OCI-LY1 (cell line): ENCODE data around the gene NCF4.

ENCODE experiments used
- H2AFZ ChIP-seq: fragments of 200-600 bp; sonication (generic), shearing (Covaris generic); 2 replicates; pipeline ENCODE4 v1.6.0; 2014; ENCODE audit warnings: antibody characterized with exemption, mild to moderate bottlenecking, low read length
- H3F3A ChIP-seq: fragments of 200-600 bp; sonication (generic), shearing (Covaris generic); 2 replicates; pipeline ENCODE4 v1.6.0; 2014; ENCODE audit warnings: mild to moderate bottlenecking, antibody characterized with exemption, low read length, moderate library complexity; ENCODE audit not compliant: insufficient read depth
- H3K27ac ChIP-seq: fragments of 200-600 bp; sonication (generic); 2 replicates; pipeline ENCODE4 v1.5.1; 2014; ENCODE audit warnings: low read length, mixed run types, mild to moderate bottlenecking, low read depth; ENCODE audit not compliant: poor library complexity, severe bottlenecking
- H3K27me3 ChIP-seq: fragments of 200-600 bp; sonication (generic); 2 replicates; pipeline ENCODE4 v1.6.0; 2014; ENCODE audit warnings: antibody characterized with exemption, mild to moderate bottlenecking, low read length, moderate library complexity; ENCODE audit not compliant: insufficient read depth
- H3K36me3 ChIP-seq: fragments of 200-600 bp; sonication (generic); 2 replicates; pipeline ENCODE4 v1.6.1; 2014; ENCODE audit warnings: mild to moderate bottlenecking, antibody characterized with exemption, low read length, moderate library complexity, mixed read lengths; ENCODE audit not compliant: insufficient read depth
- H3K4me1 ChIP-seq: fragments of 200-600 bp; sonication (generic); 2 replicates; pipeline ENCODE4 v1.5.1; 2014; ENCODE audit warnings: mild to moderate bottlenecking, low read length, moderate library complexity; ENCODE audit not compliant: insufficient read depth, severe bottlenecking
- H3K4me2 ChIP-seq: fragments of 200-600 bp; sonication (generic), shearing (Covaris generic); 2 replicates; pipeline ENCODE4 v1.6.1; 2014; ENCODE audit warnings: low read length
- H3K4me3 ChIP-seq: fragments of 200-600 bp; sonication (generic); 2 replicates; pipeline ENCODE4 v1.5.1; 2014; ENCODE audit warnings: low read length, low read depth, mild to moderate bottlenecking, mixed read lengths; ENCODE audit not compliant: poor library complexity, severe bottlenecking
- H3K79me2 ChIP-seq: fragments of 200-600 bp; shearing (Covaris generic); 2 replicates; pipeline ENCODE4 v1.6.1; 2016; ENCODE audit warnings: mixed run types, low read length, mixed read lengths; ENCODE audit not compliant: insufficient read depth
- H3K9ac ChIP-seq: fragments of 200-600 bp; sonication (generic), shearing (Covaris generic); 2 replicates; pipeline ENCODE4 v1.6.1; 2014; ENCODE audit warnings: mild to moderate bottlenecking, low read length, mixed read lengths
- H3K9me2 ChIP-seq: fragments of 200-600 bp; sonication (generic), shearing (Covaris generic); 2 replicates; pipeline ENCODE4 v1.6.1; 2014; ENCODE audit warnings: low read depth, mild to moderate bottlenecking, low read length, mixed read lengths
- H3K9me3 ChIP-seq: fragments of 200-600 bp; shearing (Covaris generic); 2 replicates; pipeline ENCODE4 v1.6.1; 2014; ENCODE audit warnings: low read length, mixed read lengths
- H4K20me1 ChIP-seq: fragments of 200-600 bp; sonication (generic), shearing (Covaris generic); 2 replicates; pipeline ENCODE4 v1.6.0; 2016; ENCODE audit warnings: mild to moderate bottlenecking, low read length; ENCODE audit not compliant: insufficient read depth
- CTCF ChIP-seq: fragments of 200-600 bp; sonication (generic), shearing (Covaris generic); IDR thresholded peaks from 2 replicates; pipeline ENCODE4 v1.5.1; 2017; ENCODE audit warnings: mild to moderate bottlenecking, antibody characterized with exemption, low read length, moderate library complexity, mixed read lengths
- EZH2 ChIP-seq: fragments of 200-600 bp; sonication (generic), shearing (Covaris generic); IDR thresholded peaks from 2 replicates; pipeline ENCODE4 v1.8.0; 2017; ENCODE audit warnings: borderline replicate concordance, mixed run types, mild to moderate bottlenecking, antibody characterized with exemption, low read length, moderate library complexity, mixed read lengths

The NCF4 gene

GRCh38 chr22:36922711-36923110 lies 61.9 kb downstream of the NCF4 start:
- Histone ChIP-seq H3K9me3 (no peaks in the 10 kb centered on the region), H3F3A (no peaks in the 10 kb centered on the region), H3K36me3 (no peaks in the 10 kb centered on the region), H3K4me1 (no peaks in the 10 kb centered on the region), H3K9me2 (no peaks in the 10 kb centered on the region), H3K27me3 (0 out of 2 replicates have a peak, but pooled peaks cover 5% of the 10 kb centered on the region), H3K4me3 (no peak overlapping the region), H4K20me1 (no peaks in the 10 kb centered on the region), H3K27ac (no peak overlapping the region), H2AFZ (no peak overlapping the region), H3K4me2 (no peak overlapping the region), H3K9ac (no peak overlapping the region), H3K79me2 (no peaks in the 10 kb centered on the region)
- TF ChIP-seq CTCF (no peak), EZH2 (no peak)

GRCh38 chr22:36923131-36923788 lies 62.5 kb downstream of the NCF4 start:
- Histone ChIP-seq H3K79me2 (no peaks in the 10 kb centered on the region), H3K9me2 (no peaks in the 10 kb centered on the region)
- TF ChIP-seq EZH2 (no peak), CTCF (no peak)

GRCh38 chr22:36924151-36924698 lies 63.4 kb downstream of the NCF4 start:
- Histone ChIP-seq H3K9ac (no peak overlapping the region), H3K36me3 (no peaks in the 10 kb centered on the region), H3K27ac (no peak overlapping the region), H3K9me3 (no peaks in the 10 kb centered on the region), H3K9me2 (no peaks in the 10 kb centered on the region), H3K4me1 (no peaks in the 10 kb centered on the region), H2AFZ (no peak overlapping the region), H3K4me3 (no peak overlapping the region), H3F3A (no peaks in the 10 kb centered on the region), H3K79me2 (no peaks in the 10 kb centered on the region), H4K20me1 (no peaks in the 10 kb centered on the region), H3K27me3 (0 out of 2 replicates have a peak, but pooled peaks cover 9% of the 10 kb centered on the region), H3K4me2 (no peak overlapping the region)
- TF ChIP-seq CTCF (no peak), EZH2 (no peak)

More at GRCh38 chr22:36923131-36923788, 62.5 kb downstream of the NCF4 start:
- H4K20me1 ChIP-seq, result no peaks in the 10 kb centered on the region
- no peaks in the 10 kb centered on the region for H3K36me3 ChIP-seq
- 0 out of 2 replicates have a peak, but pooled peaks cover 9% of the 10 kb centered on the region for H3K27me3 ChIP-seq
- no peaks in the 10 kb centered on the region for H3K4me1 ChIP-seq
- no peak overlapping the region for H3K4me2 ChIP-seq
- H3K9me3 ChIP-seq, result no peaks in the 10 kb centered on the region
- no peaks in the 10 kb centered on the region for H3F3A ChIP-seq
- H3K27ac ChIP-seq, result no peak overlapping the region
- H3K4me3 ChIP-seq, result no peak overlapping the region
- H2AFZ ChIP-seq, result no peak overlapping the region
- H3K9ac ChIP-seq, result no peak overlapping the region
